Activated B cell treated with CpG ODN at 0.5 μM for 24 hours (primary cell): ENCODE data around the gene KIN. TPM values are rescaled to one million over a fixed set of nuclear protein-coding genes. Genes with fewer than 3 reads are reported as not detected.
"Not testable (repeated sequence)": the region's sequence is repeated elsewhere in the genome, so short reads cannot be mapped to it uniquely, and the experiment has no call there.

ENCODE experiments used
- ATAC-seq: fragments of 200-7000 bp; cut with Tn5 transposase; one replicate; pipeline ENCODE4 v1.10.0; 2021; ENCODE audit warnings: low read depth, mild to moderate bottlenecking, moderate library complexity
- CTCF ChIA-PET: fragments of 350-600 bp; sonication (Branson Sonifier 250); formaldehyde crosslinking; loops from one replicate; lab custom pipeline; 2021; ENCODE audit warnings: antibody characterized with exemption; lab: Charles Lee
- POLR2A ChIA-PET: fragments of 350-600 bp; sonication (Branson Sonifier 250); formaldehyde crosslinking; loops from one replicate; lab custom pipeline; 2021; ENCODE audit warnings: antibody characterized with exemption; lab: Charles Lee
- DNase-seq: peaks from one replicate; pipeline ENCODE4 v3.0.0; 2022
- H3K27ac Mint-ChIP-seq: one replicate; pipeline ENCODE4 v1.8.0; 2020; ENCODE audit warnings: mixed read lengths
- H3K27me3 Mint-ChIP-seq: one replicate; pipeline ENCODE4 v1.8.0; 2021; ENCODE audit warnings: mixed read lengths
- H3K36me3 Mint-ChIP-seq: one replicate; pipeline ENCODE4 v1.8.0; 2021; ENCODE audit warnings: low read depth, mixed read lengths
- H3K4me1 Mint-ChIP-seq: one replicate; pipeline ENCODE4 v1.8.0; 2021; ENCODE audit warnings: mixed read lengths
- H3K4me3 Mint-ChIP-seq: one replicate; pipeline ENCODE4 v1.8.0; 2020; ENCODE audit warnings: mild to moderate bottlenecking, mixed read lengths
- H3K9me3 Mint-ChIP-seq: one replicate; pipeline ENCODE4 v1.8.0; 2020; ENCODE audit warnings: mixed read lengths
- CTCF ChIP-seq: fragments of 200-600 bp; IDR thresholded peaks from one replicate; pipeline ENCODE4 v1.8.0; 2022; ENCODE audit warnings: antibody characterized with exemption, mild to moderate bottlenecking
- intact Hi-C: fragments of 100-400 bp; cut with micrococcal nuclease; formaldehyde crosslinking; loops from one replicate; pipeline ENCODE4 v1.15.1; 2024
- total RNA-seq: library from RNA; stranded (reverse); gene quantifications from 2 replicates; pipeline ENCODE4 v1.2.3, GENCODE V29; 2022

Gene KIN
- total RNA-seq, 1 donor from 2014 or later, result 12.6 TPM

- POLR2A ChIA-PET, result no interaction called here
- no peak overlapping the region for H3K27ac Mint-ChIP-seq
- DNase-seq (no peak), ATAC-seq (no peak)
- H3K4me1 Mint-ChIP-seq, result no peaks in the 10 kb centered on the region
- TF ChIP-seq CTCF, result no peak
- no peaks in the 10 kb centered on the region for H3K36me3 Mint-ChIP-seq
- H3K27me3 Mint-ChIP-seq, result peaks cover 9% of the 10 kb centered on the region
- CTCF ChIA-PET, result no interaction called here
- intact Hi-C loops, result no loop called here
- H3K9me3 Mint-ChIP-seq, result no peaks in the 10 kb centered on the region
- no peak overlapping the region for H3K4me3 Mint-ChIP-seq
Measured at GRCh38 chr10:7718685-7719084, 69.1 kb downstream of the KIN start.

- no peak overlapping the region for H3K4me3 Mint-ChIP-seq
- ATAC-seq, result no peak
- H3K27ac Mint-ChIP-seq, result no peak overlapping the region
- ChIA-PET POLR2A (no interaction called here), CTCF (no interaction called here)
- H3K9me3 Mint-ChIP-seq, result no peaks in the 10 kb centered on the region
- no peaks in the 10 kb centered on the region for H3K36me3 Mint-ChIP-seq
- intact Hi-C loops, result no loop called here
- H3K4me1 Mint-ChIP-seq, result no peaks in the 10 kb centered on the region
- no peak for DNase-seq
- no peak for TF ChIP-seq CTCF
- peaks cover 8% of the 10 kb centered on the region for H3K27me3 Mint-ChIP-seq
Measured at GRCh38 chr10:7717767-7718166, 70.0 kb downstream of the KIN start.

GRCh38 chr10:7715515-7715914 lies 72.3 kb downstream of the KIN start:
- Mint-ChIP-seq H3K36me3 (no peaks in the 10 kb centered on the region), H3K9me3 (peaks cover 4% of the 10 kb centered on the region), H3K4me1 (no peaks in the 10 kb centered on the region), H3K27ac (no peak overlapping the region), H3K4me3 (no peak overlapping the region), H3K27me3 (peaks cover 6% of the 10 kb centered on the region)
- intact Hi-C loops, result no loop called here
- DNase-seq (no peak), ATAC-seq (no peak)
- ChIA-PET CTCF (no interaction called here), POLR2A (interaction anchor here (0.6 kb wide), 1 partner anchor 10 kb away, joined by 3 read pairs; no protein-coding TSS in a partner anchor)
- no peak for TF ChIP-seq CTCF

- DNase-seq, H3K27ac Mint-ChIP-seq, POLR2A ChIA-PET, CTCF ChIA-PET, H3K4me1 Mint-ChIP-seq, intact Hi-C loops, H3K9me3 Mint-ChIP-seq, ATAC-seq, H3K4me3 Mint-ChIP-seq, H3K36me3 Mint-ChIP-seq: not testable (repeated sequence)
- H3K27me3 Mint-ChIP-seq, result peaks cover 10% of the 10 kb centered on the region
Measured at GRCh38 chr10:7711075-7711474, 76.7 kb downstream of the KIN start.

GRCh38 chr10:7710446-7710845 lies 77.3 kb downstream of the KIN start:
- ChIA-PET CTCF (no interaction called here), POLR2A (no interaction called here)
- TF ChIP-seq CTCF, result no peak
- no peaks in the 10 kb centered on the region for H3K4me1 Mint-ChIP-seq
- DNase-seq, result no peak
- H3K27me3 Mint-ChIP-seq, result peaks cover 13% of the 10 kb centered on the region
- no peak for ATAC-seq
- no peak overlapping the region for H3K27ac Mint-ChIP-seq
- intact Hi-C loops, result no loop called here
- no peak overlapping the region for H3K4me3 Mint-ChIP-seq
- no peaks in the 10 kb centered on the region for H3K36me3 Mint-ChIP-seq
- peaks cover 4% of the 10 kb centered on the region for H3K9me3 Mint-ChIP-seq

GRCh38 chr10:7708832-7709231 lies 79.0 kb downstream of the KIN start:
- Mint-ChIP-seq H3K36me3 (no peaks in the 10 kb centered on the region), H3K9me3 (peaks cover 4% of the 10 kb centered on the region), H3K27me3 (peaks cover 16% of the 10 kb centered on the region), H3K4me1 (no peaks in the 10 kb centered on the region), H3K4me3 (no peak overlapping the region), H3K27ac (no peak overlapping the region)
- intact Hi-C loops, result no loop called here
- DNase-seq (no peak), ATAC-seq (no peak)
- CTCF ChIA-PET, result no interaction called here
- TF ChIP-seq CTCF, result no peak
- POLR2A ChIA-PET, result no interaction called here
